GM21367 (cell line): ENCODE measurements around the gene ANKHD1.

ENCODE experiments used
- ATAC-seq: cut with Tn5 transposase; IDR thresholded peaks from one replicate; pipeline ENCODE4 v1.9.1; 2021; ENCODE audit not compliant: unreplicated experiment

ANKHD1 gene

GRCh38 chr5:140587495-140587894, 185.9 kb downstream of the ANKHD1 start:
- no peak for ATAC-seq

- no peak for ATAC-seq
Measured at GRCh38 chr5:140588311-140589070, 186.9 kb downstream of the ANKHD1 start.
